HG03103 (cell line): ENCODE results near the gene TMEM50A.
"Not testable (repeated sequence)": the region's sequence is repeated elsewhere in the genome, so short reads cannot be mapped to it uniquely, and the experiment has no call there.

Experiments
- ATAC-seq: cut with Tn5 transposase; IDR thresholded peaks from one replicate; pipeline ENCODE4 v1.9.1; 2021; ENCODE audit warnings: low read depth; ENCODE audit not compliant: unreplicated experiment

Gene TMEM50A

GRCh38 chr1:25338188-25338981 lies at the start of gene TMEM50A:
Gene TMEM50A, plus strand, starts transcription at chr1:25338334. Its CDS starts 2,153 bp downstream, at chr1:25340487.
- ATAC-seq = peak; percentile 66

GRCh38 chr1:25288573-25289101 lies 49.5 kb upstream of the TMEM50A start:
- not testable (repeated sequence) for ATAC-seq

GRCh38 chr1:25290043-25290442 lies 48.1 kb upstream of the TMEM50A start:
- ATAC-seq = not testable (repeated sequence)

DNA sequence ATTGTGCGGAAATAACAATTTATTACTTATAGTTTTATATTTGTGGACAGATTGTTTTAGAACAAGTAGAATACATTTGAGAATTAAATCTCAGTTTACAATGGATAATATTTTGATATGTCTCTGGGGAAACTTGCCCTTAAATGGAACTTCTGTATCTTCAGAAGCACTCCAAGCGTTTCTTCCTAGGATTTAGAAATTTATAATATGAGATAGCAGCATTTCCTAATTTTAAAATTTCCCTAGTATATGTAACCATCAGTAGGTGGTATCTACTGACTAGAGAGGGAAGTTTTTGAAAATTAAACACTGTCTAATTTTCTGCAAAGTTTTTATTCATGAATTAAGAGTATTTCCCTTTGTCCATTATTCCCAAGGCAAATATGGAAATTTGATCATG lies 44.7 kb upstream of the TMEM50A start:
- ATAC-seq = not testable (repeated sequence)

- ATAC-seq = not testable (repeated sequence)
Observed at GRCh38 chr1:25294889-25295826, 43.0 kb upstream of the TMEM50A start.

GRCh38 chr1:25296501-25296900 lies 41.6 kb upstream of the TMEM50A start:
- ATAC-seq = not testable (repeated sequence)

- ATAC-seq = not testable (repeated sequence)
Observed at GRCh38 chr1:25300729-25301128, 37.4 kb upstream of the TMEM50A start.

DNA sequence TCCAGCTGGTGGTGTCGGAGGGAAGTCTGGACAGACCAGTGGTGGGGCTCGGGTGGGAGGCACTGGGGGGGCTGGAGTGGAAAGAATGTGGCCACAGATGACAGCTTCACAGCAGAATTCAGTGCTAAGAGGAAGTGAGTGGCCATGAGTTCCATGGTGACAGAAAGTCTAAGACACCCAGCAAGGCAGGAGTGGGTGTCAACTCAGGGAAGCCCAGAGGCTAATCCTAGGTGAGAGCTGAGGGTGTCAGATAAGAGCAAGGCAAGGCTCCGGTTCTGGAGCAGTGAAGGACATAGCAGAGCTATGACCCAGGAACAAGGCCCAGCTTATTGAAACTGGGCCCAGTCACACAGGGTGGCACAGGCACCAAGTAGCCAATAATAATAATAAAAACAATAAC lies 35.8 kb upstream of the TMEM50A start:
- not testable (repeated sequence) for ATAC-seq

DNA sequence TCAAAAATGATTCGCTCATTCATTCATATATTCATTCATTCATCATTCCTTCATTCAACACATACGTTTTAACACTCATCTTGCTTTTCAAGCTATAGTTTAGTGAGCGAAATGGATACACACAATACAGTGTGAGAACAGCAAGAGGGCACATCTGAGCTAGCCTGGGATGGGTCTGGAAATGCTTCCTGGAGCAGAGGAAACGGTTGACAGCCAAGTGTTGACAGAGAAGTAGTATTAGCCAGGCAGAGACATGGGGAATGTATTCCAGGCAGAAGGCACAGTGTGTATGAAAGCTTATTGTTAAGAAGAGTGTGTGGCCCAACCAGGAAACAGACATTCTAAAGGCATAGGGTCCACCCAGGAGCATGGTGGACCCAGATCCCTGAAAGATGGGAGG lies 33.2 kb upstream of the TMEM50A start:
- not testable (repeated sequence) for ATAC-seq

- not testable (repeated sequence) for ATAC-seq
Observed at GRCh38 chr1:25308168-25308567, 30.0 kb upstream of the TMEM50A start.

DNA sequence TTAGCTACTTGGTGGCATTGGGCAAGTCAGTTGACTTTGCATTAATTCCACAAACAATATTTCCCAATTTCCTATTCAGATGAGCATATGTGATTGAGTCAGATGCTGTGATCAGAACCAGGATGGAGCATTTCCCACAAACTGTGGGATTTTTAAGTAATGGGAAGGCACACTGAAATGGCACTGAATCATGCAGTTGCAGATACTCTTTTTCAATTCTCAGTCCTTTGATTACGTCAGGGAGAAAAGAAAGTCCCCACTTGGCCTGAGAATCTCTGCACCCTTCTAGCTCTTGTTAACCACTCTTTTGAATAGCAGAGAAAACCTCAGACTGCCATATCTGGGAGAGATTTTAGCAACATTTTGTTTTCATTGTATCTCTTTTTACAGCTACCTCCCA lies 29.0 kb upstream of the TMEM50A start:
- ATAC-seq = not testable (repeated sequence)

DNA sequence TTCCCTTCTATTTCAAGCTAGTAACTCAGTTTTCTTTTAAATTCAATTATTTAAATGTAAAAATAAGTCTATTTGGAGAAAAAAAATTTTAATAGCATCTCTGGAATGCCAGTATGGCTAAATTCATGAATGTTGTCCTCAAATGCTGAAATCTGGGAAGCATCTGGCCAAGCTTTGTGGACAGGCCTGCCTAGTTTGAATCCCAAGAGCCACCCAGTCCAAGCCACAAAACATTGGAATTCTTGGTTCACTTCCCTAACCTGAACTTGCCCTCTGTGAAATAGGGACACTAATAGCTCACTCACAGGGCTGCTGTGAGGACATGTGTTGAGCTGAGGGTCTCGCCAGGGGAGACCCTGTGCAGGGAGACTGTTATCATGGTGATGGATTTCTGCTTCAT lies 28.6 kb upstream of the TMEM50A start:
- ATAC-seq = not testable (repeated sequence)

DNA sequence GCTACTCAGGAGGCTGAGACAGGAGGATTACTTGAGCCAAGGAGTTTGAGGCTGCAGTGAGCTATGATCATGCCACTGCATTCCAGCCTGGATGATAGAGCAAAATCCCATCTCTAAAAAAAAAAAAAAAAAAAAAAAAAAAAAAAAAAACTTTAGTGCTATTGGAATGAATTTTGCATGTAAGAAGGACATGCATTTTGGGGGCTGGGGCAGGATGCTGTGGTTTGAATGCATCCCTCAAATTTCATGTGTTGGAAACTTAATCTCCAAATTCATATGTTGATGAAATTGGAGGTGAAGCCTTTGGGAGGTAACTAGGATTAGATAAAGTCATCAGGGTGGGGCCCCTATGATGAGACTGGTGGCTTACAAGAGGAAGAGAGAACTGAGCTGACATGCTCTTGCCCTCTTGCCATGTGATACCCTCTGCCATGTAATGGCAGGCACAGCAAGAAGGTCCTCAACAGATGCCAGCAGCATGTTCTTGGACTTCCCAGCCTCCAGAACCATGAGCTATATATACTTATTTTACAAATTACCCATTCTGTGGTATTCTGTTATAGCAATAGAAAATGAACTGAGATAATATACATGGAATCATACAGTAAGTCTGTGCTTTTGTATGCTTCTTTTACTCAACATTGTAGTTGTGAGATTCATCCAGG lies 25.2 kb upstream of the TMEM50A start:
- ATAC-seq = not testable (repeated sequence)

DNA sequence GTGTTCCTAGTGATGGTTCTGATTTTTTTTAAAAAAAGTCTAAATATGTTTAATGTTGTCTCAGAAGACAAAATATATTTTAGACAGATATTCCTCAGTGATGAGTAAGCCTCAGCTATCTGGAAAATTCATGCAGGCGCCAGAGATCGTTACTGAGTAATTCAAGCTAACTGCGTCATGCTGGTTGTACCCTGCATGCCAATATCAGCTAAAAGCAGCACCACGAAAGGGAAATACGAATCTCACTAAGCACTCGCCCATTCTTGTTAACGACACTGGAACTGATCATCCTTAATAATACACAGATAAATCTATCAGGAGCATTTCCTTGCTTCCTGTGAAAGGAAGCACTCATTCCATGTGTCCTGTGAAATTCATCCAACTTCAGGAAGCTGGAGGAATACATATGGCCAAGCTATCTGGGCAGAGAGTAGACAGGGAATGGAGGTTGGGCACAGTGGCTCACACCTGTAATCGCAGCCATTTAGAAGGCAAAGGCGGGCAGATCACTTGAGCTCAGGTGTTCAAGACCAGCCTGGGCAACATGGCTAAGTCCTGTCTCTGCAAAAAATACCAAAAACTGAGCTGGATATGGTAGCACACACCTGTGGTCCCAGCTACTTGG lies 17.7 kb upstream of the TMEM50A start:
- ATAC-seq = not testable (repeated sequence)

DNA sequence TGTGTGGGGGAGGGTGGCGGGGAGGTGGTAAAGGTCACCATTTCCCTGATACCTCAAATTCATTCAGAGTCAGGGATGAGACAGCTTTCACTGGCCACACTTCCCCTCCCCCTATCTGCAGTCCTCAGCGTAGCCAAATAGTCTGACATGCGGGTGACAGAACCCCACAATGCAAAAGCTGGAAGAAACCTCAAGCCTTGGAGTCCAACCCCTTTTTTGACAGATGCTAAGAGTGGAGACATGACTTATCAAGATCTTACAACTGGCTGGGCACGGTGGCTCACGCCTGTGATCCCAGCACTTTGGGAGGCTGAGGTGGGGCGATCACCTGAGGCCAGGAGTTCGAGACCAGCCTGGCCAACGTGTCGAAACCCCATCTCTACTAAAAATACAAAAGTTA lies 16.0 kb upstream of the TMEM50A start:
- ATAC-seq = not testable (repeated sequence)

DNA sequence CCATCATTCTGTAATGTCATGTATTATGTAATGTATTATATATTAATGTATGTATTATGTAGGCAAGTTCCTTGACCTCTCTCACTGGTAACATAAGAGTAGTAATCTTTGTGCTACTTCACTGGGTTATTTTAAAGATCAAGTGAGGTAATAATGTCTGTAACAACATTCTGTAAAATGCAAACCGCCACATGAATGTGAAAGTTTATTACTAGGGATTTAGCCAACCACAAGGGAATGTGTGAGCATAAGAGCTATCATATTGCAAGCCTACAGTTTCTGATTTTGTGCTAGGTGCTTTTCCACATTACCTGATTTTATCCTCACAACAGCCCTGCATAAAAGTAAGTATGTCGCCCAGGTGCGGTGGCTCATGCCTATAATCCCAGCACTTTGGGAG lies 13.7 kb upstream of the TMEM50A start:
- not testable (repeated sequence) for ATAC-seq

- not testable (repeated sequence) for ATAC-seq
Observed at GRCh38 chr1:25327864-25328790, 10.0 kb upstream of the TMEM50A start.

DNA sequence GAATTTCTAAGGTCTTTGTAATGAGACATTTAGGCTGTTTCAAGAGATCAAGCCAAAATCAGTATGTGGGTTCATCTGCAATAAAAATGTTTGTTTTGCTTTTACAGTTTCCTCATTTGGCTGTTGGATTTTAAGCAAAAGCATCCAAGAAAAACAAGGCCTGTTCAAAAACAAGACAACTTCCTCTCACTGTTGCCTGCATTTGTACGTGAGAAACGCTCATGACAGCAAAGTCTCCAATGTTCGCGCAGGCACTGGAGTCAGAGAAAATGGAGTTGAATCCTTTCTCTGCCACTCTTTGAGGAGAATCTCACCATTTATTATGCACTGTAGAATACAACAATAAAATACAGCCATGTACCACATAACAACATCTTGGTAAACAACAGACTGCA lies 9.3 kb upstream of the TMEM50A start:
- ATAC-seq = not testable (repeated sequence)

- not testable (repeated sequence) for ATAC-seq
Observed at GRCh38 chr1:25329336-25329735, 8.8 kb upstream of the TMEM50A start.
